ENCODE data around the gene GRHL1. TPM values are rescaled to one million over a fixed set of nuclear protein-coding genes. Genes with fewer than 3 reads are reported as not detected.

GRHL1 gene
- total RNA-seq, 1 experiment from 2014 or later = 2.7 TPM

DNA sequence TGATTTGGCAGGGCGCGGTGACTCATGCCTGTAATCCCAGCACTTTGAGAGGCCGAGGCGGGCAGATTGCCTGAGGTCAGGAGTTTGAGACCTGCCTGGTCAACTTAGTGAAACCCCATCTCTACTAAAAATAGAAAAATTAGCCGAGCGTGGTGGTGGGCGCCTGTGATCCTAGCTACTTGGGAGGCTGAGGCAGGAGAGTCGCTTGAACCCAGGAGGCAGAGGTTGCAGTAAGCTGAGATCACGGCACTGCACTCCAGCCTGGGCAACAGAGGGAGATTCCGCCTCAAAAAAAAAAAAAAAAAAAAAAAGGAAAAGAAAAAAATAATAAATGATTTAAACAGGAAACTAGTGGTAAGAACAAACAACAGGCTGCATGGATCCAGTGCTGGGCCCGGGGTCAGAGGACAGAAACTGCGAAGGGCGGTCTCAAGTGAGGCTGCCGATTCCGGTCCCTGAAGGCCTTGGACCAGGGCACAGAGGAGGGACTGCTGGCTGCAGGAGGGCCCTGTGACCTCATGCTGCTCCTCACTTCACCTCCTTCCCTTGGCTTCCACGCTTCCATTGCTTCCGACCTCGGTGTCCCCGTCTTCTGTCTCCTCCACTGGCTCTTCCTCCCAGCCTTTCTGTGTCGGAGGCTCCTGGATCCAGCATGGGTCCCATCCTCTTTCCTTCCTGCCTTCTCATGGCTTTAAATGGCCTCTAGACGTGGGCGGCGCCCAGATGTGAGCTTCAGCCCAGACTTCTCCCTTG is 2.1 kb upstream of the GRHL1 start:
- Mint-ChIP-seq H3K4me1 (peaks cover 19% of the 10 kb centered on the region), H3K4me3 (peak overlapping the region; percentile 87), H3K36me3 (no peaks in the 10 kb centered on the region), H3K27me3 (ENCODE audit: low read depth) (peaks cover 59% of the 10 kb centered on the region), H3K9me3 (no peaks in the 10 kb centered on the region), H3K27ac (no peak overlapping the region)
- DNase-seq (ENCODE audit: low spot score) (no peak), ATAC-seq (no peak)
- ChIA-PET CTCF (interaction anchor here (1.2 to 1.4 kb wide), 3 partner anchors 35 to 135 kb away, joined by 4 to 10 read pairs (median 4); partner anchors contain the start of gene TAF1B), POLR2A (interaction anchor here (0.6 to 1.0 kb wide), 2 partner anchors 22 to 136 kb away, joined by 3 read pairs; no protein-coding TSS in a partner anchor)
- TF ChIP-seq, protein P1, sequence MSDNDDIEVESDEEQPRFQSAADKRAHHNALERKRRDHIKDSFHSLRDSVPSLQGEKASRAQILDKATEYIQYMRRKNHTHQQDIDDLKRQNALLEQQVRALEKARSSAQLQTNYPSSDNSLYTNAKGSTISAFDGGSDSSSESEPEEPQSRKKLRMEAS (CRISPR knock-in tag; IDR thresholded peaks at IDR 0.05) = no peak
- TF ChIP-seq, protein P2, sequence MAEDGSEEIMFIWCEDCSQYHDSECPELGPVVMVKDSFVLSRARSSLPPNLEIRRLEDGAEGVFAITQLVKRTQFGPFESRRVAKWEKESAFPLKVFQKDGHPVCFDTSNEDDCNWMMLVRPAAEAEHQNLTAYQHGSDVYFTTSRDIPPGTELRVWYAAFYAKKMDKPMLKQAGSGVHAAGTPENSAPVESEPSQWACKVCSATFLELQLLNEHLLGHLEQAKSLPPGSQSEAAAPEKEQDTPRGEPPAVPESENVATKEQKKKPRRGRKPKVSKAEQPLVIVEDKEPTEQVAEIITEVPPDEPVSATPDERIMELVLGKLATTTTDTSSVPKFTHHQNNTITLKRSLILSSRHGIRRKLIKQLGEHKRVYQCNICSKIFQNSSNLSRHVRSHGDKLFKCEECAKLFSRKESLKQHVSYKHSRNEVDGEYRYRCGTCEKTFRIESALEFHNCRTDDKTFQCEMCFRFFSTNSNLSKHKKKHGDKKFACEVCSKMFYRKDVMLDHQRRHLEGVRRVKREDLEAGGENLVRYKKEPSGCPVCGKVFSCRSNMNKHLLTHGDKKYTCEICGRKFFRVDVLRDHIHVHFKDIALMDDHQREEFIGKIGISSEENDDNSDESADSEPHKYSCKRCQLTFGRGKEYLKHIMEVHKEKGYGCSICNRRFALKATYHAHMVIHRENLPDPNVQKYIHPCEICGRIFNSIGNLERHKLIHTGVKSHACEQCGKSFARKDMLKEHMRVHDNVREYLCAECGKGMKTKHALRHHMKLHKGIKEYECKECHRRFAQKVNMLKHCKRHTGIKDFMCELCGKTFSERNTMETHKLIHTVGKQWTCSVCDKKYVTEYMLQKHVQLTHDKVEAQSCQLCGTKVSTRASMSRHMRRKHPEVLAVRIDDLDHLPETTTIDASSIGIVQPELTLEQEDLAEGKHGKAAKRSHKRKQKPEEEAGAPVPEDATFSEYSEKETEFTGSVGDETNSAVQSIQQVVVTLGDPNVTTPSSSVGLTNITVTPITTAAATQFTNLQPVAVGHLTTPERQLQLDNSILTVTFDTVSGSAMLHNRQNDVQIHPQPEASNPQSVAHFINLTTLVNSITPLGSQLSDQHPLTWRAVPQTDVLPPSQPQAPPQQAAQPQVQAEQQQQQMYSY (CRISPR knock-in tag; IDR thresholded peaks at IDR 0.05) = peak; percentile 20; the same call in 1 of the 2 replicates

DNA sequence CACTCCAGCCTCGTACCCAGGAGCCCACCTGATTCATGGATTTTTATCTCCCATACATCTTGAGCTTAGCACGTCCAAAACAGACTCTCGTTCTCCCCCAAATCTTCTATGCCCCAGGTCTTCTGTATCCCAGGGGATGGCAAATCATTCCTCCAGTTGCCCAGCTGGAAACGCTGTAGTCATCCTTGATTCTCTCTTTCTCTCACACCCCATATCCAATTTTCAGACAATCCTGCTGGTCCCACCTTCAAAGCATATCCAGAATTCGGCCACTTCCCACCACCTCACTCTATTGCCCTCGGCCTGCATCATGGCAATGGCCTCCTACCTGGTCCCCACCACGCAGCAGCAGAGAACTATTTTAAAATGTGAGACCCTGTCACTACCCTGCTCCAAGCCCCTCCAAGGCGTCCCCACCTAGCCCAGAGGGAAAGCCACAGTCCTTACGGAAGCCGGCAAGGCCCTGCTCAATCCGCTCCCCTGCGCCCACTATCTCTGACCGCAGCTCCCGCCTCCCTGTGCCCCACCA is 1.4 kb upstream of the GRHL1 start:
- peaks cover 19% of the 10 kb centered on the region for H3K4me1 Mint-ChIP-seq
- no peaks in the 10 kb centered on the region for H3K36me3 Mint-ChIP-seq
- DNase-seq (ENCODE audit: low spot score) = no peak
- peak; percentile 3; the same call in 1 of the 2 replicates for ATAC-seq
- H3K4me3 Mint-ChIP-seq = peak overlapping the region; percentile 87
- no peak overlapping the region for H3K27ac Mint-ChIP-seq
- ChIA-PET CTCF (interaction anchor here (1.1 to 1.4 kb wide), 3 partner anchors 8 to 136 kb away, joined by 3 to 4 read pairs (median 4); no protein-coding TSS in a partner anchor), POLR2A (interaction anchor here (1.0 kb wide), 1 partner anchor 136 kb away, joined by 3 read pairs; no protein-coding TSS in a partner anchor)
- H3K27me3 Mint-ChIP-seq (ENCODE audit: low read depth) = peaks cover 62% of the 10 kb centered on the region
- H3K9me3 Mint-ChIP-seq = no peaks in the 10 kb centered on the region
- TF ChIP-seq, protein P3, sequence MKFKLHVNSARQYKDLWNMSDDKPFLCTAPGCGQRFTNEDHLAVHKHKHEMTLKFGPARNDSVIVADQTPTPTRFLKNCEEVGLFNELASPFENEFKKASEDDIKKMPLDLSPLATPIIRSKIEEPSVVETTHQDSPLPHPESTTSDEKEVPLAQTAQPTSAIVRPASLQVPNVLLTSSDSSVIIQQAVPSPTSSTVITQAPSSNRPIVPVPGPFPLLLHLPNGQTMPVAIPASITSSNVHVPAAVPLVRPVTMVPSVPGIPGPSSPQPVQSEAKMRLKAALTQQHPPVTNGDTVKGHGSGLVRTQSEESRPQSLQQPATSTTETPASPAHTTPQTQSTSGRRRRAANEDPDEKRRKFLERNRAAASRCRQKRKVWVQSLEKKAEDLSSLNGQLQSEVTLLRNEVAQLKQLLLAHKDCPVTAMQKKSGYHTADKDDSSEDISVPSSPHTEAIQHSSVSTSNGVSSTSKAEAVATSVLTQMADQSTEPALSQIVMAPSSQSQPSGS (CRISPR knock-in tag; IDR thresholded peaks at IDR 0.05; ENCODE audit: borderline replicate concordance, low read depth) = no peak
- TF ChIP-seq, protein P4, sequence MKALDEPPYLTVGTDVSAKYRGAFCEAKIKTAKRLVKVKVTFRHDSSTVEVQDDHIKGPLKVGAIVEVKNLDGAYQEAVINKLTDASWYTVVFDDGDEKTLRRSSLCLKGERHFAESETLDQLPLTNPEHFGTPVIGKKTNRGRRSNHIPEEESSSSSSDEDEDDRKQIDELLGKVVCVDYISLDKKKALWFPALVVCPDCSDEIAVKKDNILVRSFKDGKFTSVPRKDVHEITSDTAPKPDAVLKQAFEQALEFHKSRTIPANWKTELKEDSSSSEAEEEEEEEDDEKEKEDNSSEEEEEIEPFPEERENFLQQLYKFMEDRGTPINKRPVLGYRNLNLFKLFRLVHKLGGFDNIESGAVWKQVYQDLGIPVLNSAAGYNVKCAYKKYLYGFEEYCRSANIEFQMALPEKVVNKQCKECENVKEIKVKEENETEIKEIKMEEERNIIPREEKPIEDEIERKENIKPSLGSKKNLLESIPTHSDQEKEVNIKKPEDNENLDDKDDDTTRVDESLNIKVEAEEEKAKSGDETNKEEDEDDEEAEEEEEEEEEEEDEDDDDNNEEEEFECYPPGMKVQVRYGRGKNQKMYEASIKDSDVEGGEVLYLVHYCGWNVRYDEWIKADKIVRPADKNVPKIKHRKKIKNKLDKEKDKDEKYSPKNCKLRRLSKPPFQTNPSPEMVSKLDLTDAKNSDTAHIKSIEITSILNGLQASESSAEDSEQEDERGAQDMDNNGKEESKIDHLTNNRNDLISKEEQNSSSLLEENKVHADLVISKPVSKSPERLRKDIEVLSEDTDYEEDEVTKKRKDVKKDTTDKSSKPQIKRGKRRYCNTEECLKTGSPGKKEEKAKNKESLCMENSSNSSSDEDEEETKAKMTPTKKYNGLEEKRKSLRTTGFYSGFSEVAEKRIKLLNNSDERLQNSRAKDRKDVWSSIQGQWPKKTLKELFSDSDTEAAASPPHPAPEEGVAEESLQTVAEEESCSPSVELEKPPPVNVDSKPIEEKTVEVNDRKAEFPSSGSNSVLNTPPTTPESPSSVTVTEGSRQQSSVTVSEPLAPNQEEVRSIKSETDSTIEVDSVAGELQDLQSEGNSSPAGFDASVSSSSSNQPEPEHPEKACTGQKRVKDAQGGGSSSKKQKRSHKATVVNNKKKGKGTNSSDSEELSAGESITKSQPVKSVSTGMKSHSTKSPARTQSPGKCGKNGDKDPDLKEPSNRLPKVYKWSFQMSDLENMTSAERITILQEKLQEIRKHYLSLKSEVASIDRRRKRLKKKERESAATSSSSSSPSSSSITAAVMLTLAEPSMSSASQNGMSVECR (CRISPR knock-in tag; IDR thresholded peaks at IDR 0.05; ENCODE audit: borderline replicate concordance) = no peak
- TF ChIP-seq, protein P5, sequence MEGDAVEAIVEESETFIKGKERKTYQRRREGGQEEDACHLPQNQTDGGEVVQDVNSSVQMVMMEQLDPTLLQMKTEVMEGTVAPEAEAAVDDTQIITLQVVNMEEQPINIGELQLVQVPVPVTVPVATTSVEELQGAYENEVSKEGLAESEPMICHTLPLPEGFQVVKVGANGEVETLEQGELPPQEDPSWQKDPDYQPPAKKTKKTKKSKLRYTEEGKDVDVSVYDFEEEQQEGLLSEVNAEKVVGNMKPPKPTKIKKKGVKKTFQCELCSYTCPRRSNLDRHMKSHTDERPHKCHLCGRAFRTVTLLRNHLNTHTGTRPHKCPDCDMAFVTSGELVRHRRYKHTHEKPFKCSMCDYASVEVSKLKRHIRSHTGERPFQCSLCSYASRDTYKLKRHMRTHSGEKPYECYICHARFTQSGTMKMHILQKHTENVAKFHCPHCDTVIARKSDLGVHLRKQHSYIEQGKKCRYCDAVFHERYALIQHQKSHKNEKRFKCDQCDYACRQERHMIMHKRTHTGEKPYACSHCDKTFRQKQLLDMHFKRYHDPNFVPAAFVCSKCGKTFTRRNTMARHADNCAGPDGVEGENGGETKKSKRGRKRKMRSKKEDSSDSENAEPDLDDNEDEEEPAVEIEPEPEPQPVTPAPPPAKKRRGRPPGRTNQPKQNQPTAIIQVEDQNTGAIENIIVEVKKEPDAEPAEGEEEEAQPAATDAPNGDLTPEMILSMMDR (IDR thresholded peaks at IDR 0.05) = no peak
- TF ChIP-seq, protein P6, sequence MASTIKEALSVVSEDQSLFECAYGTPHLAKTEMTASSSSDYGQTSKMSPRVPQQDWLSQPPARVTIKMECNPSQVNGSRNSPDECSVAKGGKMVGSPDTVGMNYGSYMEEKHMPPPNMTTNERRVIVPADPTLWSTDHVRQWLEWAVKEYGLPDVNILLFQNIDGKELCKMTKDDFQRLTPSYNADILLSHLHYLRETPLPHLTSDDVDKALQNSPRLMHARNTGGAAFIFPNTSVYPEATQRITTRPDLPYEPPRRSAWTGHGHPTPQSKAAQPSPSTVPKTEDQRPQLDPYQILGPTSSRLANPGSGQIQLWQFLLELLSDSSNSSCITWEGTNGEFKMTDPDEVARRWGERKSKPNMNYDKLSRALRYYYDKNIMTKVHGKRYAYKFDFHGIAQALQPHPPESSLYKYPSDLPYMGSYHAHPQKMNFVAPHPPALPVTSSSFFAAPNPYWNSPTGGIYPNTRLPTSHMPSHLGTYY (CRISPR knock-in tag; IDR thresholded peaks at IDR 0.05) = no peak
- TF ChIP-seq PRRX2 (CRISPR knock-in tag; IDR thresholded peaks at IDR 0.05) (no peak), ZNF317 (CRISPR knock-in tag; IDR thresholded peaks at IDR 0.05; ENCODE audit: borderline replicate concordance, low read depth) (no peak), ZNF232 (CRISPR knock-in tag; IDR thresholded peaks at IDR 0.05) (no peak), HMGA2 (CRISPR knock-in tag; IDR thresholded peaks at IDR 0.05) (no peak)
- TF ChIP-seq, protein P7, sequence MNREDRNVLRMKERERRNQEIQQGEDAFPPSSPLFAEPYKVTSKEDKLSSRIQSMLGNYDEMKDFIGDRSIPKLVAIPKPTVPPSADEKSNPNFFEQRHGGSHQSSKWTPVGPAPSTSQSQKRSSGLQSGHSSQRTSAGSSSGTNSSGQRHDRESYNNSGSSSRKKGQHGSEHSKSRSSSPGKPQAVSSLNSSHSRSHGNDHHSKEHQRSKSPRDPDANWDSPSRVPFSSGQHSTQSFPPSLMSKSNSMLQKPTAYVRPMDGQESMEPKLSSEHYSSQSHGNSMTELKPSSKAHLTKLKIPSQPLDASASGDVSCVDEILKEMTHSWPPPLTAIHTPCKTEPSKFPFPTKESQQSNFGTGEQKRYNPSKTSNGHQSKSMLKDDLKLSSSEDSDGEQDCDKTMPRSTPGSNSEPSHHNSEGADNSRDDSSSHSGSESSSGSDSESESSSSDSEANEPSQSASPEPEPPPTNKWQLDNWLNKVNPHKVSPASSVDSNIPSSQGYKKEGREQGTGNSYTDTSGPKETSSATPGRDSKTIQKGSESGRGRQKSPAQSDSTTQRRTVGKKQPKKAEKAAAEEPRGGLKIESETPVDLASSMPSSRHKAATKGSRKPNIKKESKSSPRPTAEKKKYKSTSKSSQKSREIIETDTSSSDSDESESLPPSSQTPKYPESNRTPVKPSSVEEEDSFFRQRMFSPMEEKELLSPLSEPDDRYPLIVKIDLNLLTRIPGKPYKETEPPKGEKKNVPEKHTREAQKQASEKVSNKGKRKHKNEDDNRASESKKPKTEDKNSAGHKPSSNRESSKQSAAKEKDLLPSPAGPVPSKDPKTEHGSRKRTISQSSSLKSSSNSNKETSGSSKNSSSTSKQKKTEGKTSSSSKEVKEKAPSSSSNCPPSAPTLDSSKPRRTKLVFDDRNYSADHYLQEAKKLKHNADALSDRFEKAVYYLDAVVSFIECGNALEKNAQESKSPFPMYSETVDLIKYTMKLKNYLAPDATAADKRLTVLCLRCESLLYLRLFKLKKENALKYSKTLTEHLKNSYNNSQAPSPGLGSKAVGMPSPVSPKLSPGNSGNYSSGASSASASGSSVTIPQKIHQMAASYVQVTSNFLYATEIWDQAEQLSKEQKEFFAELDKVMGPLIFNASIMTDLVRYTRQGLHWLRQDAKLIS (CRISPR knock-in tag; IDR thresholded peaks at IDR 0.05; ENCODE audit: borderline replicate concordance) = no peak
